ENCODE results near the gene CCDC13. TPM values are rescaled to one million over a fixed set of nuclear protein-coding genes. Genes with fewer than 3 reads are reported as not detected.
A peak's percentile ranks its signal among the peaks of the same experiment; 100 is the strongest.

Gene CCDC13
- total and polyA plus RNA-seq, 2 of the 13 experiments (the other 11 are each of a cell fraction or from before 2014, with no cell fraction given) = 0.22 to 0.51 TPM

DNA sequence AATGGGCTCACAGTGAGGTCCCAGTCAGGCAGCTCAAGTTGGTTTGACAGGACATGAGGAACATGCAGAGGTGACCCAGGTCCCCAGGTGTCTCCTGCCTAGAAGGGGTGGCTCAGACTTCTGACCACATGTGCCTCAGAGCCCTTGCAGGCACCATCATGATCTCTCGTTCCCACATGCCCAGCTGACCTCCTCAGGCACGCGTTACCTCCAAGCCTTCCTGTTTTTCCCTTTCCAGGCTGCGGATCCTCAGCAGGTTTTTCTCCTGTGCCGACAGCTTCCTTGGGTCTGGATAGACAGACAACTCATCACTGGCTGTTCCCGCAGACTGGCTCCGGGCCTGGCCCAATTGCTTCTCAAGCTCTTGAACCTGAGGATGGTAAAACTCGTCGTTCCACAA, 30.4 kb downstream of the CCDC13 start:
- H3K79me2 ChIP-seq (ENCODE audit: insufficient read depth, low read length) = no peaks in the 10 kb centered on the region
- ChIA-PET CTCF (ENCODE audit: low intra/inter-chr PET ratio, low total read pairs) (no interaction called here), POLR2A (interaction anchor here (1.5 kb wide), 1 partner anchor 10 kb away, joined by 10 read pairs; no protein-coding TSS in a partner anchor)
- 84% methylated on average over 9 of the region's 9 CpGs for WGBS (ENCODE audit: low lambda C conversion rate)
- no peak for TF ChIP-seq ZNF101 (CRISPR knock-in tag; IDR thresholded peaks at IDR 0.05; ENCODE audit: borderline replicate concordance, low read depth)
- TF ChIP-seq, protein P1, sequence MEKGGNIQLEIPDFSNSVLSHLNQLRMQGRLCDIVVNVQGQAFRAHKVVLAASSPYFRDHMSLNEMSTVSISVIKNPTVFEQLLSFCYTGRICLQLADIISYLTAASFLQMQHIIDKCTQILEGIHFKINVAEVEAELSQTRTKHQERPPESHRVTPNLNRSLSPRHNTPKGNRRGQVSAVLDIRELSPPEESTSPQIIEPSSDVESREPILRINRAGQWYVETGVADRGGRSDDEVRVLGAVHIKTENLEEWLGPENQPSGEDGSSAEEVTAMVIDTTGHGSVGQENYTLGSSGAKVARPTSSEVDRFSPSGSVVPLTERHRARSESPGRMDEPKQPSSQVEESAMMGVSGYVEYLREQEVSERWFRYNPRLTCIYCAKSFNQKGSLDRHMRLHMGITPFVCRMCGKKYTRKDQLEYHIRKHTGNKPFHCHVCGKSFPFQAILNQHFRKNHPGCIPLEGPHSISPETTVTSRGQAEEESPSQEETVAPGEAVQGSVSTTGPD (CRISPR knock-in tag; IDR thresholded peaks at IDR 0.05) = no peak
- no peak for TF ChIP-seq ZNF253 (CRISPR knock-in tag; IDR thresholded peaks at IDR 0.05; ENCODE audit: borderline replicate concordance)
- no peak for TF ChIP-seq ARNT2 (CRISPR knock-in tag; IDR thresholded peaks at IDR 0.05; ENCODE audit: low read depth)
- TF ChIP-seq GATA4 (IDR thresholded peaks at IDR 0.05; ENCODE audit: borderline replicate concordance, low read depth) = no peak
- no peaks in the 10 kb centered on the region for H3K27me3 ChIP-seq (ENCODE audit: control insufficient read depth in 1 of 2, insufficient read depth in 2 of 2, low read length in 2 of 2)
- H3K36me3 ChIP-seq (replicated peaks in 1 of 2; ENCODE audit: control insufficient read depth in 1 of 2, insufficient read depth in 2 of 2, low read length in 2 of 2) = no peaks in the 10 kb centered on the region
- H3K4me2 ChIP-seq (ENCODE audit: low read depth, low read length) = no peak overlapping the region
- H3K27ac ChIP-seq (ENCODE audit: extremely low read length, insufficient read depth, low read length) = no peak overlapping the region
- no peaks in the 10 kb centered on the region for H3K9me3 ChIP-seq (ENCODE audit: low read length)
- DNase-seq (ENCODE audit: low spot score) = no peak
- in situ Hi-C loops (cut with HindIII; ENCODE audit: extremely low pct_ligation_motif_present, low pct_unique_long_range_greater_than_20kb) = no loop called here
- BruUV-seq (replicated peaks) = no TSS peak
- no peak for FAIRE-seq
- no peak overlapping the region for H2AFZ ChIP-seq (ENCODE audit: low read length)
- H4K20me1 ChIP-seq (ENCODE audit: insufficient read depth, low read length) = no peaks in the 10 kb centered on the region
- intact Hi-C loops (cut with micrococcal nuclease; ENCODE audit: unreplicated experiment) = no loop called here
- no peak overlapping the region for H3K4me3 ChIP-seq (replicated peaks in 1 of 3; ENCODE audit: insufficient read depth in 1 of 3, low read depth in 2 of 3, low read length in 3 of 3)
- ATAC-seq = no peak
- H3K9ac ChIP-seq (ENCODE audit: insufficient read depth, low read depth, low read length) = no peak overlapping the region
- H3K4me1 ChIP-seq (ENCODE audit: insufficient read depth, low read length) = peaks cover 61% of the 10 kb centered on the region

DNA sequence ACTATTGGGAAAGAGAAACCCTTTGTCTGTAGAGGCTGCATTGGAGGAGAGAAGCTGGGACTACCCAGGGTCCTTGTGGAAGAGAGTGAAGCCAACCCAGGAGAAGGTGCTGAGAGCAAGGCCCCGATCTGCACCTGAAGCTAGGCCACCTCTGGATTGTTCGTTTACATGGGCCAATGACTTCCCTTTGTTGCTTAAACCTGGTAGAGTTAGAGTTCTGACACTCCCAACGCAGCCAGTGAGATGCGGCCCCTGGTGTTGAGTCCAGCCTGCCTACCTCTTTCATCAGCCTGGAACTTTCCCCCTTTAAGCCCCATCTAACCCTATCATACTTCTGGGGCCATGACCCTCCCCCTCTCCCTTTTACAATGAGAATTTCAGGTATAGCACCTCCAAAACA, 30.8 kb downstream of the CCDC13 start:
- 38% methylated on average over 2 of the region's 4 CpGs for WGBS (ENCODE audit: low lambda C conversion rate)
- H3K36me3 ChIP-seq (replicated peaks in 1 of 2; ENCODE audit: control insufficient read depth in 1 of 2, insufficient read depth in 2 of 2, low read length in 2 of 2) = no peaks in the 10 kb centered on the region
- no peaks in the 10 kb centered on the region for H4K20me1 ChIP-seq (ENCODE audit: insufficient read depth, low read length)
- no peaks in the 10 kb centered on the region for H3K79me2 ChIP-seq (ENCODE audit: insufficient read depth, low read length)
- no peak overlapping the region for H2AFZ ChIP-seq (ENCODE audit: low read length)
- BruUV-seq (replicated peaks) = no TSS peak
- no peaks in the 10 kb centered on the region for H3K27me3 ChIP-seq (ENCODE audit: control insufficient read depth in 1 of 2, insufficient read depth in 2 of 2, low read length in 2 of 2)
- CTCF ChIA-PET (ENCODE audit: low intra/inter-chr PET ratio, low total read pairs) = no interaction called here
- TF ChIP-seq ZNF569 (CRISPR knock-in tag; IDR thresholded peaks at IDR 0.05; ENCODE audit: borderline replicate concordance) = no peak
- peak; percentile 13; the same call in 1 of the 2 replicates for TF ChIP-seq STAG1 (CRISPR knock-in tag; IDR thresholded peaks at IDR 0.05)
- no peaks in the 10 kb centered on the region for H3K9me3 ChIP-seq (ENCODE audit: low read length)
- peaks cover 57% of the 10 kb centered on the region for H3K4me1 ChIP-seq (ENCODE audit: insufficient read depth, low read length)
- POLR2A ChIA-PET = interaction anchor here (0.9 to 1.5 kb wide), 2 partner anchors 9 to 62 kb away, joined by 3 to 10 read pairs; partner anchors contain the start of gene HIGD1A
- H3K27ac ChIP-seq (ENCODE audit: extremely low read length, insufficient read depth, low read length) = no peak overlapping the region
- H3K4me3 ChIP-seq (replicated peaks in 1 of 3; ENCODE audit: insufficient read depth in 1 of 3, low read depth in 2 of 3, low read length in 3 of 3) = no peak overlapping the region
- in situ Hi-C loops (cut with HindIII; ENCODE audit: extremely low pct_ligation_motif_present, low pct_unique_long_range_greater_than_20kb) = no loop called here
- DNase-seq (ENCODE audit: low spot score) (no peak), FAIRE-seq (no peak), ATAC-seq (peak; percentile 15; the same call in 2 of the 3 replicates)
- intact Hi-C loops (cut with micrococcal nuclease; ENCODE audit: unreplicated experiment) = no loop called here
- H3K4me2 ChIP-seq (ENCODE audit: low read depth, low read length) = no peak overlapping the region
- H3K9ac ChIP-seq (ENCODE audit: insufficient read depth, low read depth, low read length) = no peak overlapping the region

Data from HepG2 (cell line).